GM18505 (cell line): ENCODE data around the gene NAA50.

Experiments used
- ATAC-seq: cut with Tn5 transposase; IDR thresholded peaks from one replicate; pipeline ENCODE4 v1.9.1; 2021; ENCODE audit not compliant: unreplicated experiment
- POLR2A ChIP-seq: IDR thresholded peaks from 4 replicates; pipeline ENCODE4 v1.6.1; 2011; ENCODE audit warnings: borderline replicate concordance; ENCODE audit not compliant: insufficient read depth, insufficient read length; ENCODE audit errors: extremely low read depth

The NAA50 gene

DNA sequence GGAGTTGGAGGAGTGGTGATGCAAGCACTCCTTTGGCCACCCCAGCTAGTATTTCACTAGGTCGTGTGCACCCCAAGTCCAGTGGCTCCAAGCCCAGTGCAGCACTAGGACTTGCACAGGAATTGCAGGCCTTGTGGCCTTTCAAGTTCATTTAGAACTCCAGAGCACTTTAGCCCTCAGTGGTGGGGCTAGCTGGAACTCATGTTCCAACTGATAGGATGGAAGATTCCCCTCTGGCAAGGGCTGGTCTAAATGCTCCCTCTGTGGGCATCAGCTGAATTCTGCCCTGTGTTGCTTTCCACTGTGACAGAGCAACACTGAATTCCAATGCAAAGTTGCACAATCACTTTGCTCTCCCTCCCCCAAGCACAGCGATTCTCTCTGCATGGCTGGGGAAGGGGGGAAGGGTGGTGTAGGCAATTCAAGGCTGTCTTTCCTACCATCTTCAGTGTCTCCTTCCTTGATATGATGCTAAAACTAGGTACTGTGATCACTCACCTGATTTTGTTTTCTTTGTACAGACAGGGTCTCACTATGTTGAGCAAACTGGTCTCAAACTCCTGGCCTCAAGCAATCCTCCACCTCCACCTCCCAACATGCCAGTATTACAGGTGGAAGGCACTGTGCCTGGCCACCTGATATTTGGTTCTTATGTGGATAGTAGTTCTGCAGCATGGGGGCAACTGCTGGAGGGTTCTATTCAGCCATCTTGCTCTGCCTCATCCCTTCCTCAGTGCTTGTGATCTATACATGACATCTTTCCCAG is 59.9 kb downstream of the NAA50 start:
- ATAC-seq = no peak
- TF ChIP-seq POLR2A = no peak

DNA sequence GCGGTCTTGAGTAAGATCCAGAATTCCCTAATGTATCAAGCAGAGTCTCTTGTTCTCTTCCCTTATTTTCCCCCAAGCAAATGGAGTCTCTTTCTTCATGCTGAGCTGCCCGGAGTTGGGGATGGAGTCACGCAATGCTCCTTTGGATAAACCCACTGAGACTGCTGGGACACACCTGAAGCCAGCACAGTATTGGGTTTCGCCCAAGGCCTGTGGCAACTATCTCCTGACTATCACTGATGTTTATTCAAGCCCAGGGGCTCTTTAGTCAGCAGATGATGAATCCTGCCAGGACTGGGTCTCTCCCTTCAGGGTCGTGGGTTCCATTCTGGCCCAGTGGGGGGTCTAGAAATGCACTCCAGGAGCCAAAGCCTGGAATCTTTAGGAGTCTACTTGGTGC is 60.9 kb downstream of the NAA50 start:
- ATAC-seq = no peak
- TF ChIP-seq POLR2A = no peak

DNA sequence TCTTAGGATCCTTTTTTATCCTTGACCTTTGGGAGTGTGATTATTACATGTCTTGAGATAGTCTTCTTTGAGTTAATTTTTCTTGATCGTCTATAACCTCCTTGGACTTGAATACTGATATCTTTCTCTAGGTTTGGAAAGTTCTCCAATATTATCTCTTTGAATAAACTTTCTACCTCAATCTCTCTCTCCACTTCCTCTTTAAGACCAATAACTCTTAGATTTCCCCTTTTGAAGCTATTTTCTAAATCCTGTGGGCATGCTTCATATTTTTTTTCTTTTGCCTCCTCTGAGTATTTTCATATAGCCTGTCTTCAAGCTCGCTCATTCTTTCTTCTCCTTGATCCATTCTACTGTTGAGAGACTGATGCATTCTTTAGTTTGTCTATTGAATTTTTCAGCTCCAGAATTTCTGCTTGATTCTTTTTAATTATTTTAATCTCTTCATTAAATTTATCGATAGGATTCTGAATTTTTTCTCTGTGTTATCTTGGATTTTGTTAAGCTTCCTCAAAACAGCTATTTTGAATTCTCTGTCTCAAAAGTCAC is 61.7 kb downstream of the NAA50 start:
- TF ChIP-seq POLR2A = no peak
- ATAC-seq = no peak

- no peak for TF ChIP-seq POLR2A
- ATAC-seq = no peak
Observed at GRCh38 chr3:113678773-113679172, 67.3 kb downstream of the NAA50 start.

- ATAC-seq = no peak
- TF ChIP-seq POLR2A = no peak
Observed at GRCh38 chr3:113677737-113678136, 68.3 kb downstream of the NAA50 start.

- ATAC-seq = no peak
- no peak for TF ChIP-seq POLR2A
Observed at GRCh38 chr3:113676261-113676660, 69.8 kb downstream of the NAA50 start.

DNA sequence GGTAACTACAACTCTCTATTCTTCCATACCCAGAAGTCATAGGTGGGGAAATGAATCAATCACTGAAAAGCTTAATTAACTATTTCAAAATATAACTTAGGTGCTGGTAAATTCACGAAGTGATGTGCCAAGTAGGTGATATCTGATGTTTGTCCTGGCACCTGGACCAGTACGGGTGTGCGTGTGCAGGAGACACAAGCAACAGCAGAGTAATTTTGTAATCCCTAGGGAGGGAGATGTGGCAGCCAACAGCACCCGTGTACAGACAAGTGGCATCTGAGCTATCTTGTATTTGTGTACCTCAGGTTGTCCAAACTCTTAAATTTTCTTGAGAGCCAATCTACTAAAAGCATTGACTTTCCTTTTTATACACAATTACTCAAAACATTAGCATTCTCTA is 72.5 kb downstream of the NAA50 start:
- no peak for TF ChIP-seq POLR2A
- ATAC-seq = no peak

DNA sequence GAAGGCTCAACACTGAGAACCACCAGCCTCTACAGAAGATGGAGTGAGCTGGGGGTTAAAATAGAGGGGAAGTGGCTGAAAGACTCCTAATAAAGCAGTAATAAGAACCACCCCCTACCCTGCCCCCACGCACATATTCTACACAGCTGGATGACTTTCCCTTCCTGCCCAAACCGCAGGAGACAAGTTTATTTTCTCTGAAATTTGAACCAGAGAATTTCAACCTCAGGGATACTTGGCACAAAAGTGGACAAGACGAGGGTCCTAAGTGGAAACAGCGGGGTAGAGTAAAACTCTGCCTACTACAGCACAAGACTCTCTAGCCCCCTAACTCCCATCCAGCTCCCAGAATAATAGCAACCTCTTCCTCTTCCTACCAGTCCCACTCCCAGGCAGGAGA is 78.0 kb downstream of the NAA50 start:
- TF ChIP-seq POLR2A = no peak
- no peak for ATAC-seq
